GM18505 (cell line): Measurements from ENCODE around the gene PDE4D.
"Not testable (repeated sequence)": the region's sequence is repeated elsewhere in the genome, so short reads cannot be mapped to it uniquely, and the experiment has no call there.

Experiments used
- ATAC-seq: cut with Tn5 transposase; IDR thresholded peaks from one replicate; pipeline ENCODE4 v1.9.1; 2021; ENCODE audit not compliant: unreplicated experiment
- POLR2A ChIP-seq: IDR thresholded peaks from 4 replicates; pipeline ENCODE4 v1.6.1; 2011; ENCODE audit warnings: borderline replicate concordance; ENCODE audit not compliant: insufficient read depth, insufficient read length; ENCODE audit errors: extremely low read depth

PDE4D gene

GRCh38 chr5:59418808-59419207 lies 474.7 kb downstream of the PDE4D start:
- ATAC-seq: no peak
- TF ChIP-seq POLR2A: no peak

DNA sequence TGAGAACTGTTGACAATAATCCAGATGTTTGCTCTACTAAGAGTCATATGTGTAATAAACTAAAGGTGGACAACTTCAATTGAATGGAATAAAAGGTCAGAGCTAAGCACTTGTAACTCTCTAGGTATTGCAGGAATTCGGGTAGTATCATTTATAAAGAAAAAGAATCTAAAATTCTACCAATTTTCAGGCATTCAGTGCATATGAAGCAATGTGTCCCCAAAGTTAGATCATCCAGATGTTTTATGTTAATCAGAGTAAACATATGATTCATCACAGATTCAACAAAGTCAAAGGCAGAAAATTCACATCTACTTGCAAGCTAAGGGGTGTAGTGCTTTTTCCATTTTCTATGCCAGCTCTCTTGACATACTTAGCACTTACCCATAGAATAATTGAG lies 477.1 kb downstream of the PDE4D start:
- ATAC-seq: no peak
- TF ChIP-seq POLR2A: no peak

GRCh38 chr5:59416026-59416425 lies 477.5 kb downstream of the PDE4D start:
- no peak for TF ChIP-seq POLR2A

DNA sequence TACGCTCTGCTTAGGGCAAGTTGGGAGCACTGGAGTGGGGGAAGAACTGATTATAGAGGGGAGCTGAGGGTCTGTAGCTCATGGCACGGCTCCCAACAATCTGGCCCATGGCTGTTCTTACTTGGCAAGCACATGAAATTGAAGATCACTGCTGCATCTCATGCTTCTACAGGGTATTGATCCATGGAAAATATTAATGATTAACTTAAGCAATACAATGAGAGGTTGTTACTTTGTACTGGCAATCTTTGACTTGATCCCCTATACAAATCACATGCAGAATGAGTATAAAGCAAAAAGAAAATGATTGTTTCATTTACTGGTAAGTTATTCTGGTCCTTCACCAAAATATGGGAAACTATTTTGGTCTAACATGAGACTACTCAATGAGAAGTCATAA lies 481.1 kb downstream of the PDE4D start:
- no peak for ATAC-seq
- no peak for TF ChIP-seq POLR2A

More at GRCh38 chr5:59416026-59416425, 477.5 kb downstream of the PDE4D start:
- no peak for ATAC-seq

DNA sequence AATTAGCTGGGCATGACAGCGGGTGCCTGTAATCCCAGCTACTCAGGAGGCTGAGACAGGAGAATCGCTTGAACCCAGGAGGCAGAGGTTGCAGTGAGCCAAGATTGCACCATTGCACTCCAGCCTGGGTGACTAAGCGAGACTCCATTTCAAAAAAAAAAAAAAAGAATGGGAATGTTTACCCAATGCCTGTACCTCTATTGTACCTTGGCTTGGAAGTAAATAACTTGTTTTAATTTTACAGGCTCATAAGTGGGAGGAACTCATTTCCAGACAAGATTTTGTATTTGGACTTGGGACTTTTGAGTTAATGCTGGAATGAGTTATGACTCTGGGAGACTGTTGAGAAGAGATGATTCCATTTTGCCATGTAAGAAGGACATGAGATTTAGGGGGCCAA lies 484.5 kb downstream of the PDE4D start:
- not testable (repeated sequence) for ATAC-seq

DNA sequence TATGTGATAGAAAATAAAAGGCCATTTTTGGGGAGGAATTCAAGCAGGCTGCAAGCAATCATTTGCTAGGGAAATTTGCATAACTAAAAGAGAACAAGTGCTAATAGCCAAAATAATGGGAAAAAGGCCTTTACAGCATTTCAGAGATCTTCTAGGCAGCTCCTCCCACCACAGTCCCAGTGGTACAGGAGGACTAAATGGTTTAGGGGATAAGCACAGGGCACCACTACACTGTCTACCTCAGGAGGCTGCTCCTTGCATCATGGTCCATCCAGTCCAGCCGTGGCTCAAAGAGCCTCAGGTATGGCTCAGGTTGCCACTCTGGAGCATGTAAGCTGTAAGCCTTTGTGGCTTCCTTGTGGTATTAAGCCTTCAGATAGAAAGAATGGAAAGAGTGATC lies 485.6 kb downstream of the PDE4D start:
- ATAC-seq: no peak
- TF ChIP-seq POLR2A: no peak

DNA sequence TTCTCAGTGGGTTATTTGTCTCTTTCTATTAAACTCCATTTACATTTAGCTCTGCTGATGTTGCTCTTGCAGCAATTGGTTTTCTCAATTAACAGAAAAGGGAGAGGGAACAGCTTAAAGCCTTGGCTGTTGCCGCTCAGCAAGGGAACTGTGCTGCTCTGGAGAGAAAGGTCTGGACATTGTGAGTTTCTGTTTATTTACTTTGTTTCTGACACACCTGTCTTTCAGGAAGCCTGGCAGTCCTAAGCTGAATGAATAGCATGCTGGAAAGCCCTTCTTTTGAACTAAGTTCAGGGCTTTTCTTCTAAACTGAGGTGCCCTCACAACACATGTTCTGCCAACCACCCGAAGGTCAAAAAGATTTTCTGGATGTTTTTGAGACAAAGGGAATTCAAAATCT lies 491.9 kb downstream of the PDE4D start:
- no peak for TF ChIP-seq POLR2A
- no peak for ATAC-seq

DNA sequence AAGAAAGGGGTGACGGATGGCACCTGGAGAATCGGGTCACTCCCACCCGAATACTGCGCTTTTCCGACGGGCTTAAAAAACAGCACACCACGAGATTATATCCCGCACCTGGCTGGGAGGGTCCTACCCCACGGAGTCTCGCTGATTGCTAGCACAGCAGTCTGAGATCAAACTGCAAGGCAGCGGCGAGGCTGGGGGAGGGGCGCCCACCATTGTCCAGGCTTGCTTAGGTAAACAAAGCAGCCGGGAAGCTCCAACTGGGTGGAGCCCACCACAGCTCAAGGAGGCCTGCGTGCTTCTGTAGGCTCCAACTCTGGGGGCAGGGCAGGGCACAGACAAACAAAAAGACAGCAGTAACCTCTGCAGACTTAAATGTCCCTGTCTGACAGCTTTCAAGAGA lies 498.6 kb downstream of the PDE4D start:
- ATAC-seq: not testable (repeated sequence)

GRCh38 chr5:59393585-59394420 lies 499.7 kb downstream of the PDE4D start:
- no peak for ATAC-seq
- no peak for TF ChIP-seq POLR2A

DNA sequence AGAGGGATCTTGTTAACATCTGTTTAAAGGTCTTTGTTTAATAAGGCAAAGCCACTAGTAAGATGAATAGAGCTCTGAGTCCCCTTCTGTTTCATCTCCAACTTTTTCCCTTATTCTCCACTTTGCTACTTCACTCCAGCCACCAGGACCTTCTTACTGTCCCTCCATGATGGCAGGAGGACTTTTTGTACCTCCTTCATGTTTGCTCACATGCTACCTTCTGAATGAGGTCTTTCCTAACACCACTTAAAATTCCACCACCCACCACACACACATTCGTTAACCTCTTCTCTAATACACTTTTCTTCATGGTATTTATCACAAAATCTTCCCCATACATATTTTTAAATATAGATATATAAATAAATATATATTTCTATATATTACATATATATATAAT lies 501.9 kb downstream of the PDE4D start:
- ATAC-seq: no peak

GRCh38 chr5:59390989-59391388 lies 502.5 kb downstream of the PDE4D start:
- no peak for TF ChIP-seq POLR2A
- no peak for ATAC-seq

More for the DNA sequence above, 501.9 kb downstream of the PDE4D start:
- no peak for TF ChIP-seq POLR2A

GRCh38 chr5:59390074-59390659 lies 503.4 kb downstream of the PDE4D start:
- TF ChIP-seq POLR2A: no peak
- ATAC-seq: no peak

DNA sequence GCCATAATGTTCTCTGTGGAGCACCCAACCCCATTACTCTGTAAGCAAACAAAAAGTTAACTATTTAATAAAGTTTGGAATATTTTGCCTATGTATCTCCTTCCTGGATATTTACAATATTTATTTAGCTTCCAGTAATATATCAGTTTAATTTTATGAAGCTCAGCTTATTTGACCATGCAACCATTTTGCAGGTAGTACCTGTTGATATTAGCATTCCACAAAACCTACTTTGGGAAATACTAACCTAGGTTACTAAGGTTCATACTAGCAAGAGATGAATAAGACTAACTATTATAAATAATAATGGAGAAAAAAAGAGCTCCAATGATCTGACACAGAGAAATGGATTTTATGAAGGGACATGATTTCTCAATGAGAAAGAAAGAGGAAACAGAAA lies 506.4 kb downstream of the PDE4D start:
- ATAC-seq: no peak
- TF ChIP-seq POLR2A: no peak

DNA sequence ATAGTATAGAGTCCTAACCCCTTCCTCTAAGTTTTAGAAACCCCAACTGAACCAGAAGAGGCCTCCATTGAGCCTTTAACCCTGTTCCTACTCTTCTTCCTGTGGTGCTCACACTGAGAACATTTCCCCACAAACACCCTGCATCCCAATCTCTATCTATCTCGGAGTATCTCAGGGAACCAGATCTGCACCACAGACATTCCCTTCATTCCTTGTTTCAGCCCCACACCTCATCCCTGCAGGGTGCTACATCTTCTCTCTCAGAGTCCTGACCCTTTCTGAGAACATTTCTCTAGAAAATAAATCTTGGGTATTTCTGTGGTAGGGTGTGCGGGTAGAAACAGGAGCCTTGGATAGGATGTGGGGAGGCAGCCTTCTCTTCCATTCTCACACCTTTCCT lies 507.8 kb downstream of the PDE4D start:
- no peak for ATAC-seq
- no peak for TF ChIP-seq POLR2A
